RKO (cell line): ENCODE results near the gene DNAJB7.
"Not testable (repeated sequence)": the region's sequence is repeated elsewhere in the genome, so short reads cannot be mapped to it uniquely, and the experiment has no call there.

Experiments used
- DNase-seq: peaks from one replicate; pipeline ENCODE4 v3.0.0-alpha.2; 2016; ENCODE audit warnings: low spot score

DNAJB7 gene

DNA sequence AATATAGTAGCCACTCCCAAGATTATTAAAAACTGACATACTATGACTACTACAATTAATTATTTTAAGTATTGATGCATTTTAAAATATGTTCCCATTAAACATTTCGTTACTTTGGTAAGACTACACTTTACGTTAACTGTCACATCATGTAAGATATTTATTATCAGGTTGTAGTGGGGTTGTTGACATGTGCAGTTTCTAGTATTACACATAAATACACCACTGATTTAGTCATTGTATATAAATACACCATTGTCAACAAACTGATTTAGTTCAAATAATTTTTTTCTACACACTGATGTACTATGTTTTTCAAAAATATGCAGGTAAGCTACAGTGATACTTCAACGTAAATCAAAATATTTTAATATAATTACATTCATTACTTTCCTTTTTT is 17.0 kb downstream of the DNAJB7 start:
- DNase-seq, result no peak

DNA sequence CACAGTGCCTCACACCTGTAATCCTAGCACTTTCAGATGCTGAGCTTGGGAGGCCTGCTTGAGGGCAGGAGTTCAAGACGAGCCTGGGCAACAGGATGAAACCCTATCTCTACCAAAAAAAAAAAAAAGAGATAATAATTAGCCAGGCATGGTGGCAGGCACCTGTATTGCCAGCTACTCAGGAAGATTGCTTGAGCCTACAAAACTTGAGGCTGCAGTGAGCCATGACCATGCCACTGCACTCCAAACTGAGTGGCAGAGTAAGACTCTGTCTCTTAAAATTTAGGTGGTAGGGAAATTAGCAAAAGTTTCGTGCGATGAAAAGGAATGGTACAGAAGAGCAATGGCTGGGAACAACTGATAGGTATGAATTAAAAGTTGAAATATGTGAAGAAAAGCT is 23.4 kb downstream of the DNAJB7 start:
- DNase-seq, result no peak

DNA sequence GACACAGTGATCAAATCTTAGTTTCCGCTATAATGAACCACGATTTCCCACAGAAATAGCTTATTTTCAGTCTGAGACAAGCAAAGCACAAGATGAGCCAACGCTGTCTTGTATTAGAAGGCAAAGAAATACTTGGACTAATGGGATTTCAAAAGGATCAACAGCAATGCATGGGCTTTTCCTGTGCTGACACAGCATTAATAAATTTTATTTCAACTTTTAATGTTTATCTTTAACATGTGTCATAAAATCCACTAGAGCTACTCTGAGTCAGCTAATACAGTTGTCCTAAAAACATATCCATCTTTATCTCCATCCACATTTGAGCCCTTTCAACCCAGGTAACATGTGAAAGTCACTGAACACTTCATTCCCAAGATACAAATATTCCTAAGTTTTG is 27.3 kb downstream of the DNAJB7 start:
- no peak for DNase-seq

DNA sequence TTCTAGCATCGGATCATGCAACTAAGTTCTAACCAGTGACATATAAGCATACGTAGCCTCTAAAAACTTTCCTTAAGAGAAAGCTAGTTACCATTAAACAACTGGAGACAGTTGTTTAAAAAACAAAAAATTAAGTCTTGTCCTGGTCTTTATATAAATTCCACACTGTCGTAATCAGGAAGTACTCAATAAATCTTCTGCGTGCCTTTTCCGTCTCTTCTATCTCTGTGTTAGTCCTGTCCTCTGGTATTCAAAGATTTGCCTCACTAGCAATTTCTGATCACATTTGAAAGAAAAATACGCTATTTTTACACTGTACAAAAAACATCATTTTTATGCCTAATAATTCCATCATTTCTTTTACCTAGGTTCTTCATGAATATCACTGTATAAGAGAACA is 32.8 kb downstream of the DNAJB7 start:
- no peak for DNase-seq

DNA sequence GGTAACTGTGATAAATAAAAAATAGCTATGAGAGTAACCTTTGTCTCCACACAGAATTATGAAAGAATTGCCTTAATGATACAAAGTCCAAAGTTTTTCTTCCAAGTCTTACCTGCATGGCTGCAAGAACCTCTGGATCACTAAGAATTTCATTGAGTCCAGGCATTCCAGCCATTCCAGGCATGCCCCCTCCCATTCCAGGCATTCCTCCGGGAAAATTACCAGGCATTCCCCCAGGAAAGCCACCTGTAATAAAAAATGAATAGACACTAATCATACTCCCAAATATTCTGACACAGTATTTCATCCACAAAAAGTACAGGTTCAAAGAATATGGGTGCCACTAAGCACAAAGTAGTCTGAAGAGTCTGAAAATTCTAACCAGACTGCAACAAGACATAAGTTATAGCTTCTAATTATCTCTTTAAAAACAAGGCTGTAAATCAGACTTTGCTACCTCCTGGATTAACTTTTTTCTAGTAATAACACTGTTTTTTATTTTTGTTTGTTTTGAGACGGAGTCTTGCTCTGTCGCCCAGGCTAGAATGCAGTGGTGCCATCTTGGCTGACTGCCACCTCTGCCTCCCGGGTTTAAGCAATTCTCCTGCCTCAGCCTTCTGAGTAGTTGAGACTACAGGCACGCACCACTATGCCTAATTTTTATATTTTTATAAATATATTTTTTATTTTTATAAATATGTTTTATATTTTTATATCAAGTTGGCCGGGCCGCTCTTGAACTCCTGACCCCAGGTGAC is 34.8 kb downstream of the DNAJB7 start:
- DNase-seq, result no peak

DNA sequence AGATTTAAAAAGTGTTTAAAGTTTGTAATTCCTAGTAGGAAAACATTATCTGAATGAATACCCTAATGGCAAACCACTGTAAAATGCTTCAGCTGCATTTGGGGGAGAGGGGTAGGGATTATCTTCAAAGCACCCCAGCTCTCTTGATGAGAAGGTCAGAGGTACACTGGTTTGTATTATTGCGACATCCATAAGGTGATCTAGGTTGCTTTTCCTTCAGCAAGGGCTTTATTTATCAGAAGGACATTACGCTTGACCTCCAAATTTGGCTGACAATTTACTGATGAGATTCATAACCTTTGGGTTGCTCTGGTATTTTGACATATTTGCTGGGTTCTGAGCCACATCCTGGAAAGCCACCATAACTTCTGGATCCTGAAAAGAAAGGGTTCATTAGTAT is 35.6 kb downstream of the DNAJB7 start:
- DNase-seq, result not testable (repeated sequence)

DNA sequence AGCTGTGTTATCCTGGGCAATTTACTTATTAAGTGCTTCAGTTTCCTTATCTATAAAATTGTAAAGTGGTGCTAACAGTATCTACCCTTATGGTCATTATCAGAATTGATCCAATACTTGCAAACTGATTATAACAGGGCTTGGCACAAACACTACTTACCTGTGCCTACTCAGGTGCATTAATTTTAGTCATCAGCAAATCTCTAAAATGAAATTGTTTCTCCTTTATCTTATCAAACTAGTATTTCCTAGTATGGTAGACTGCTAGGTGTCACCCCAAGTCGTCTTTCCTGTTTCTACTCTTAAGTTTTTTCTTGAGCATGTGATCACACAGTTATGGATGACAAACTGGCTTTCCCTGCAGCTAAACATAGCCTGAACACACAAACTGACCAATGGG is 38.5 kb downstream of the DNAJB7 start:
- DNase-seq, result no peak

DNA sequence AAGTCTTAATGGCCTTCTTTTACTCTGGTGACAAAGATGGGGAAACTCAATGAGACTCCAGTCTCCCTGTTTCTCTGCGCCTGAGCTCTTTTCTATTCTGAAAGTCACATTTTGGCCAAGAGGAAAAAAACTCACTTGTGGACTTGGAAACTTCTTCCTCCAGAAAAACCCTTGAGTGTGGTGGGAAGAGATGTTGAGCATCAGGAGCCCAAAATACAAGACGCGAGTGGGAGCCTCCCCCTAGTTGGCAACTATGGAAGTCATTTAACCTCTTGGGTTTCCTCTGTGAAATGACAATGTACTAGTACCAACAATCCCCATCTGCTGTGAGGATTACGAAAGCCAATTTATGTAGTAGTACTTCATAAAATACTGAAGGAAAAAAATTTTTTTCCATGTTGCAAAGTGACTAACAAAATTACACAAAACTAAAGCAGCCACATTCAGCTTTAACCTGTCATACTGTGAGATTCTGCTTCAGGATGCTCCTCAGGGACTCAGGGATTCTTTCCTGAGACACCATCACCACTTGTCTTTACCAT is 42.2 kb downstream of the DNAJB7 start:
- peak; percentile 55 for DNase-seq

DNA sequence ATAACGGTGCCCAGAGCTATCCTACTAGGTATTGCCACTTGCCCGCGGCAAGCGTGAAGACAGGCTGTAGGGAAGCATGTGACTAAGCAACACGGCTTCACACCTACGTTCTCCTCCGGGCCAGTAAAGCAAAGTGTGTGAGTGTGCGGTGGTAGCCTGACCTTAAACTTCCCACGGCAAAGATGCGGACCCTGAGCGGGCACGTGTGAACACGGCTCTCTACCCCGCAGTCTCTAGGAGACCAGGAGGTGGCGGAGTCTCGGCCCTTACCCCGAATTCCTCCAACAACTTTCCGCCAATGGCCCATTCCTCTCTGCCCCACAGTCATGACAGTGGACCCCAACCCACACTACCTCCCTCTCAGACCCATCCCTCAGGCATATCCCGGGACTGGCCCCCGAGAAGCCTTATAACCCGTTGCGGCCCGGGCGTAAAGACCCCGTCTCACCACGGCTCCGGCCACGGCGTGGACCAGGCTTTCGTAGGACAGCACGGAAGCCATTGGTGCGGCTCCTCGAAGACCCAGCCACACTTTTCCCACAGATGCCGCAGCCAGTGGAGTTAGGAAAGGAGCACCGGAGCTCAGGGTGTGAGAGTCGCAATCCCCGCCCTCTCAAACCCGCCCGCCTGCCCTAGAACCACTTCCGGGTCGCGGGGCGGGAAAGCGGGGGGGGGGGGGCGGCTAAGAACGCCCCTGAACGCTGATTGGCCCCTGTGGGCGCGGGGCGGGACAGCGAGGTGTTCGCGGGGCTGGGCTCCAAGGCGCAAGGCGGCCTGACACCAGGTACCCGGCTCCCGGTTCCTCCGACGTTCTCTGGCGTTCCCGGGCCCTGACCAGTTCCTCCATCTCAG is 42.9 kb downstream of the DNAJB7 start, which contains the start of gene SLC25A17:
TSS of gene SLC25A17 (minus strand) at position 600 of the 852 bp plus-strand sequence. CDS start at position 502, 98 bp downstream.
- peak; percentile 85 for DNase-seq

DNA sequence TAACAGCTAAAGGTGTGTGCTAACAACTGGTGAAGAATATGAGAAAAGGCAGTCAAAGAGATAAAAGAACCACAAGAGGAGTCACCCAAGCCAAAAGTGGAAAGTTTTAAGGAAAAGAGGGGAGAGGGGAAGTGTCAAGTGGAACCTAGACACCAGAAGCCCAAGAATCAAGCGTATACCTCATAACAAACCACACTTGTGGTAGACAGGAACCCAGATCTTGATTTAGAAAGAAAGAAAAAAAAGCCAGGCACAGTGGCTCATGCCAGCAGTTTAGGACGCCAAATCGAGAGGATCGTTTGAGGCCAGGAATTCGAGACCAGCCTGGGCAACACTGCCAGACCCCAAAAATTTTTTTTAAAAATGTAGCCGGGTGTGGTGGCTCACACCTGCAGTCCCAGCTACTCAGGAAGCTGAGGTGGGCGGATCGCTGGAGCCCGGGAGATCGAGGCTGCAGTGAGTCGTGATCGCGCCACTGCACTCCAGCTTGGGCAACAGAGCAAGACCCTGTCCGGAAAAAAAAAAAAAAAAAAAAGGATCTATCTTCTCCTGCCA is 43.6 kb downstream of the DNAJB7 start:
- no peak for DNase-seq

DNA sequence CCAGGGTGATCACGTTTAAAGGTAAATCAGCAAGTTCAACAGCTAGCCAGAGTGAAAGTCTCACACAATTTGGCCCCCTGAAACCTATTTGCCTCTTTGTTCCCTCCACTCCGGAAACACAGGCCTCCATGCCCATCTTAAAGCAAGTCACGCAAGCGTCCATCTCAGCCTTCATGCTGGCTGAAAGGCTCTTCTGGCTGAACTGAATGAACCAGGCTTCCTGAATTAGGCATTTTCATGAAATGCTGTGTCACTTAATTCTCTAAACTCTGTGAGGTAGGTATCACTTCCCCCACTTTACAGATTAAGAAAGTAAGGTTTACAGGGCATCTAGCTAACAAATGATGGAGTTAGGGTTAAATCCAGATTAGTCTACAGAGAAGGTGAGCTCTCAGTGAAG is 44.2 kb downstream of the DNAJB7 start:
- DNase-seq, result no peak

DNA sequence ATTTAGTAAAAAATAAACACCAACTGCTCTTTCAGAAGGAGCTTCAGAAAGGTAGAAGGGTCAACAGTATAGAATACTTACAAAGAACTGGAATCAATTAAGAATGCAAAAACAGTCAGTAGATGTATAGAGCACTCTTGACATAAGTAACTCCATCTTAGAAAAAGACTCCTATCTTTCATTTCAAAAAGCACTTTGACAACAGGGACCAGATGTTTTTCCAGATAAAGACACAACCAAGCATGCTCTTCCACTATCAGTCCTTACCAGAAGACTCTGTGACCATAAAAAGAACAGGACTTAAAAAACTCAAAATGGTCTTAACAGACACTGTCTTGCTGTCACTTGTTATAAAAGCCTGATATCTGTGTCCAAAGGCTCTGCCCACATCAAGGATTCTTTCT is 48.0 kb downstream of the DNAJB7 start:
- no peak for DNase-seq
